COR-L47 (cell line): Measurements from ENCODE around the gene KLK10.

Experiments used
- DNase-seq: peaks from one replicate; lab custom pipeline; 2025; lab: John Stamatoyannopoulos, UW

KLK10 gene

DNA sequence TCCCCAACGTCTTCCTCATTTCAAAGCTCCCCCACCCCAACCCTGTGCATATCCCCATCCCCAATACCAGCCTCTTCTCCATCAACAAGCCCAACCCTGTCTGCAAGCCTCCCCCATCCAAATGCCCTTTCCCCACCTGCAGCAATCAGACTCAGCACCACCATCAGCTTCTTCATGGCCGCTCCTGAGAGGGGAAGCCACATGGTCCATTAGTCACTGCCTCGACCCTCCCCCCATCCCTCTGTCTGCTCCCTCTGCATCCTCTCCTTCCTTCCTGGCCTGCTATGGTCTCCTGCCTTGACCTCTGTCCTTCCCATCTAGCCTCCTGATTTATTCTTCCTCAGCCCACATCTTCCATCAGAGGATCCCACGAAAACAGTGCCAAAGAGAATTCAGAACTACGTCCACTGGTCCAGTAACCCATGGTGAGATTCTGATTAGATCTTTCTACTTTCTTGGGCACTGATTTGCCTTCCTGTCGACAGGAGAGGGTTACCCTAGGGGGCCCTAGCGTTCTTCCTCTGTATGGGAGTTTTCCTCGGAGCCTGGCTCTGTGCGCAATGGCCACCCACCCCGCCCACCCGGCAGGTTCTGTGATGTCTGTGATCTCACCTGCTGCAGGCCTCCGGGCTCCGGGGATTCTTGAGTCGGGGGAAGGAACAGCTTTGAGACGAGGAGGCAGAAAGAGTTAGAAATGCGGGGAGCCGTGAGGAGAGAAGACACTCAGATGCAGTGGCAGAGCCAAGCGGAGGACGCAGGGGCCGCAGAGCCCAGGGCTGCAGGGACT, 51.4 kb downstream of the KLK10 start:
- no peak for DNase-seq

DNA sequence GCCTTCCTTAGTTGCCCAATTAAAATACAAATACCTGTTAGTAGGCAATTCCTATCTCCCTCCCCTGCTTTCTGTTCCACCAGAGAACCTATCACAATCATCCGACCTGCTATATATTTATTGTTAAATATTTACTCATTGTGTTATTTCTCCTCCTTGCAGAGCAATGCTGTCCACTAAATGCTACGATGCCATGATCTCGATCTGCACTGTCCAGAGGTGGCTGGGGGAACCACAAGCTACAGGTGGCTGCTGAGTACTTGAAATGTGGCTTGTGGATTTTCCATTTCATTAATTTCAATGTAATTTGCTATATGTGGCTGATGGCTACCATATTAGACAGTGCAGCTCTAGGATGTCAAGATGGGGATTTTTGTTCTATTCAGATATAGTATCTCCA, 55.2 kb downstream of the KLK10 start:
- no peak for DNase-seq

DNA sequence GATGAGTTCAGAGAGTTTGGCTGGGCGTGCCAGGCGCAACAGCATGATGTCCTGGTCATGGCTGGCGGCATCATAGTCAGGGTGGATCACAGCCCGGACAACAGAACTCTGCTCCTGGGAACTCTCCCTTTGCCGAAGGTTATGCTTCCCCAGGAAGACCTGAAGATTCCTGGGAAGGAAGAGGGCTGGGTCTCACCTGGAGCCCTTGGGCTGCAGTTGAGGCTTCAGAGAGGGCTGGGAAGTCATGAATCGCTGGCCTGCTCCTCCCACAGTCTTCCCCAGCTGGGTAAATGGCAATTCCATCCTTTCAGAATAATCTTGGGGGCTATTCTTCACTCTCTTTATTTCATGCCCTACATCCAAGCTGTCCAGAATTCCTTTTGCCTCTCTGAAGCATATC, 56.1 kb downstream of the KLK10 start:
- DNase-seq: no peak
